GM21381 (cell line): ENCODE results near the gene QSER1.
"Not testable (repeated sequence)": the region's sequence is repeated elsewhere in the genome, so short reads cannot be mapped to it uniquely, and the experiment has no call there.

ENCODE experiments used
- ATAC-seq: cut with Tn5 transposase; IDR thresholded peaks from one replicate; pipeline ENCODE4 v1.9.1; 2021; ENCODE audit warnings: mild to moderate bottlenecking, moderate library complexity; ENCODE audit not compliant: unreplicated experiment

QSER1 gene

GRCh38 chr11:32892355-32893092 is at the start of gene QSER1:
Gene QSER1 (plus strand): TSS chr11:32892811. CDS start chr11:32893126, 315 bp downstream.
- peak; percentile 56 for ATAC-seq

- ATAC-seq, result no peak
These were observed 49.1 kb upstream of the QSER1 start for GRCh38 chr11:32843544-32843943.

- no peak for ATAC-seq
These were observed 45.1 kb upstream of the QSER1 start for GRCh38 chr11:32847511-32847910.

- ATAC-seq, result no peak
These were observed 42.9 kb upstream of the QSER1 start for GRCh38 chr11:32849761-32850160.

- ATAC-seq, result no peak
These were observed 41.4 kb upstream of the QSER1 start for GRCh38 chr11:32851251-32851650.

- no peak for ATAC-seq
These were observed 40.4 kb upstream of the QSER1 start for GRCh38 chr11:32852207-32852606.

GRCh38 chr11:32855601-32856000 is 37.0 kb upstream of the QSER1 start:
- no peak for ATAC-seq

GRCh38 chr11:32858731-32859130 is 33.9 kb upstream of the QSER1 start:
- no peak for ATAC-seq

- no peak for ATAC-seq
These were observed 30.6 kb upstream of the QSER1 start for GRCh38 chr11:32861850-32862577.

GRCh38 chr11:32864555-32864954 is 28.1 kb upstream of the QSER1 start:
- ATAC-seq, result no peak

- ATAC-seq, result not testable (repeated sequence)
These were observed 23.9 kb upstream of the QSER1 start for GRCh38 chr11:32868752-32869151.

GRCh38 chr11:32870676-32871075 is 21.9 kb upstream of the QSER1 start:
- no peak for ATAC-seq

- no peak for ATAC-seq
These were observed 18.5 kb upstream of the QSER1 start for GRCh38 chr11:32874132-32874531.

- ATAC-seq, result no peak
These were observed 11.3 kb upstream of the QSER1 start for GRCh38 chr11:32881286-32881685.

GRCh38 chr11:32883421-32883820 is 9.2 kb upstream of the QSER1 start:
- ATAC-seq, result no peak

GRCh38 chr11:32884023-32884422 is 8.6 kb upstream of the QSER1 start:
- no peak for ATAC-seq

GRCh38 chr11:32884770-32885384 is 7.7 kb upstream of the QSER1 start:
- ATAC-seq, result peak; percentile 51

- ATAC-seq, result no peak
These were observed 7.1 kb upstream of the QSER1 start for GRCh38 chr11:32885556-32885955.

- no peak for ATAC-seq
These were observed 6.4 kb upstream of the QSER1 start for GRCh38 chr11:32886180-32886579.

GRCh38 chr11:32887707-32888383 is 4.8 kb upstream of the QSER1 start:
- not testable (repeated sequence) for ATAC-seq

- not testable (repeated sequence) for ATAC-seq
These were observed 4.3 kb upstream of the QSER1 start for GRCh38 chr11:32888384-32888710.
